Measurements from ENCODE around the gene NQO1.
A peak's percentile ranks its signal among the peaks of the same experiment; 100 is the strongest.
"Not testable (repeated sequence)": the region's sequence is repeated elsewhere in the genome, so short reads cannot be mapped to it uniquely, and the experiment has no call there.

NQO1 gene

DNA sequence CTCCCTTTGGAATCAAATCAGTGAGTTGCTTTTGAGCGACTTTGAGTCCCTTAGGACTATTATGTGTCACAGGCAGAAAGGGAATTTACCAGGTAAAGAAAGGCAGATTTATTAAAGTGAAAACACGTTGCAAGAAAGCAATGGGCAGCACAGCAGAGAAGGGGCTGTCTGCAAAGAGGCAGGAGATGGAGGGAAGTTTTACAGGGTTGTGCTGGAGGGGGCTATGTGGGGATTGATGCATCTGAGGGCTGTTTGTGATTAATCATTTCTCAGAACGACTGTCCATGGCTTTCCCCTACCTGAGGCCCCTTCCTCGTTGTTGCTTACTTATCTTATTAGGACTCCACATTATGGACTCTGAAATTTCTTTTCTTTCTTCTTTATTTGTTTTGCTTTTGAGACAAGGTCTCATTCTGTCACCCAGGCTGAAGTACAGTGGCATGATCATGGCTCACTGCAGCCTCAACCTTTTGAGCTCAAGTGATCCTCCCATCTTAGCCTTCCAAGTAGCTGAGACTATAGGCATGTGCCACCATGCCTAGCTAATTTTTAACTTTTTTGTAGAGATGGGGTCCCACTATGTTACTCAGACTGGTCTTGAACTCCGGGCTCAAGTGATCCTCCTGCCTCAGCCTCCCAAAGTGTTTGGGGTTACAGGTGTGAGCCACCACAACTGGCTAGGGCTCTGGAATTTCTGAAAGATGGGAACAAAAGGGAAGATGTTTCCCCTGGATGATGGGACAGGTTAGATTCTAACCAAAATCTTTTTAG is 41.3 kb upstream of the NQO1 start:
- DNase-seq (ENCODE audit: insufficient read length, low spot score) (no peak), FAIRE-seq (no peak)
- TF ChIP-seq, protein P1, sequence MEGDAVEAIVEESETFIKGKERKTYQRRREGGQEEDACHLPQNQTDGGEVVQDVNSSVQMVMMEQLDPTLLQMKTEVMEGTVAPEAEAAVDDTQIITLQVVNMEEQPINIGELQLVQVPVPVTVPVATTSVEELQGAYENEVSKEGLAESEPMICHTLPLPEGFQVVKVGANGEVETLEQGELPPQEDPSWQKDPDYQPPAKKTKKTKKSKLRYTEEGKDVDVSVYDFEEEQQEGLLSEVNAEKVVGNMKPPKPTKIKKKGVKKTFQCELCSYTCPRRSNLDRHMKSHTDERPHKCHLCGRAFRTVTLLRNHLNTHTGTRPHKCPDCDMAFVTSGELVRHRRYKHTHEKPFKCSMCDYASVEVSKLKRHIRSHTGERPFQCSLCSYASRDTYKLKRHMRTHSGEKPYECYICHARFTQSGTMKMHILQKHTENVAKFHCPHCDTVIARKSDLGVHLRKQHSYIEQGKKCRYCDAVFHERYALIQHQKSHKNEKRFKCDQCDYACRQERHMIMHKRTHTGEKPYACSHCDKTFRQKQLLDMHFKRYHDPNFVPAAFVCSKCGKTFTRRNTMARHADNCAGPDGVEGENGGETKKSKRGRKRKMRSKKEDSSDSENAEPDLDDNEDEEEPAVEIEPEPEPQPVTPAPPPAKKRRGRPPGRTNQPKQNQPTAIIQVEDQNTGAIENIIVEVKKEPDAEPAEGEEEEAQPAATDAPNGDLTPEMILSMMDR (IDR thresholded peaks at IDR 0.05; ENCODE audit: insufficient read depth, missing control alignments) = no peak

DNA sequence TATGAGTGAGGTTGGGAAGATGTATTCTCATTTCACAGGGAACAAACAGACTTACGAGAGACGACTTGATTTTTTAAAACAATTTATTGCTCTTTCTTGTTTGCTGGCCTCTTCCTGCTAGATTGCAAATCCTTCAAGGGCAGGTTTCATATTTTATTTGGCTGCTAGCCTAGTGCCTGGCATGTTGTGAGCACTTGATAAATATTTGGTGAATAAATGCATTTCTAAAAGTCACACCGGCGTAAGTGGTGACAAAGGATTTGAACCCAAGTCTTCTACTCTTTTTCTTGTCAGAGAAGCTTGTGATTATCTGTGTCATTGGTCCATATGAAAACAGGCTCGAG is 37.2 kb upstream of the NQO1 start:
- FAIRE-seq = no peak
- DNase-seq (ENCODE audit: insufficient read length, low spot score) = no peak
- TF ChIP-seq, protein P1 (IDR thresholded peaks at IDR 0.05; ENCODE audit: insufficient read depth, missing control alignments) = no peak

DNA sequence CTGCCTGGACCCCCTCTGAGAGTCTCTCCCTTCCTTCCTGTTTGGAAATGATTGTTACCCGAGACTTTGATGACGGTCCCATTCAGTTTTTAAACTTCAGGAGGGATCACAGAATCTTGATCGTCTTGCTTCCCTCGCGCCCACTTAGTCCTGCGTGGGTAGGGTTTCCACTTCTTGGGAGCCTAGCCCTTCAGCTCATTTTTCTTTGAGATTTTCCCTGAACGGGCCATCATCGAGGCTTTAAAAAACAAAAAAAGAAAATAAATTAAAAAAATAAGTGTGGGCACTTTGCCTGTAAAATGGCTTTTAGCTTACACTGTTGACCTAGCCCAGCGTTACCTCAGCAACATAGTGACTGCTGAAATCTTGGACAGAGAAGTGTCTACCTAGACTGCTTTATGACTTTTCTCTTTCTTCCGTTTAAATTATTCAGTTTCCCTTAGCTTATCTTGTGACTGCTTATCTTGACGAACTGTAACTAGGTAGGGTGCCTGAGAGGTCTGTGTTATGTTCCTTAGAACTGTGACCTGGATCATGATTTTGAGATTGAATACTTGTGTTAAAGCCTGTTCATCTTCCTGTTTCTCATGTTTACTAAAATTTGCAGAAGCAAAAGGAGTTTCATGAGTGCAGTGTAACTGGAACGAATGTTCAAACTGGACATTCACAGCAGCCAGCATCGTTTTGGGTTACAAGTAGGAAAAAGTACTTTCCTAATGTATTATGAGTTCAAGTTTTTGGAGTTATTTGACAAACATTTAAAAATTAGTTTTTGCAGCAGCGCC is 36.6 kb upstream of the NQO1 start:
- TF ChIP-seq, protein P1 (IDR thresholded peaks at IDR 0.05; ENCODE audit: insufficient read depth, missing control alignments) = no peak
- no peak for DNase-seq (ENCODE audit: insufficient read length, low spot score)
- no peak for FAIRE-seq

DNA sequence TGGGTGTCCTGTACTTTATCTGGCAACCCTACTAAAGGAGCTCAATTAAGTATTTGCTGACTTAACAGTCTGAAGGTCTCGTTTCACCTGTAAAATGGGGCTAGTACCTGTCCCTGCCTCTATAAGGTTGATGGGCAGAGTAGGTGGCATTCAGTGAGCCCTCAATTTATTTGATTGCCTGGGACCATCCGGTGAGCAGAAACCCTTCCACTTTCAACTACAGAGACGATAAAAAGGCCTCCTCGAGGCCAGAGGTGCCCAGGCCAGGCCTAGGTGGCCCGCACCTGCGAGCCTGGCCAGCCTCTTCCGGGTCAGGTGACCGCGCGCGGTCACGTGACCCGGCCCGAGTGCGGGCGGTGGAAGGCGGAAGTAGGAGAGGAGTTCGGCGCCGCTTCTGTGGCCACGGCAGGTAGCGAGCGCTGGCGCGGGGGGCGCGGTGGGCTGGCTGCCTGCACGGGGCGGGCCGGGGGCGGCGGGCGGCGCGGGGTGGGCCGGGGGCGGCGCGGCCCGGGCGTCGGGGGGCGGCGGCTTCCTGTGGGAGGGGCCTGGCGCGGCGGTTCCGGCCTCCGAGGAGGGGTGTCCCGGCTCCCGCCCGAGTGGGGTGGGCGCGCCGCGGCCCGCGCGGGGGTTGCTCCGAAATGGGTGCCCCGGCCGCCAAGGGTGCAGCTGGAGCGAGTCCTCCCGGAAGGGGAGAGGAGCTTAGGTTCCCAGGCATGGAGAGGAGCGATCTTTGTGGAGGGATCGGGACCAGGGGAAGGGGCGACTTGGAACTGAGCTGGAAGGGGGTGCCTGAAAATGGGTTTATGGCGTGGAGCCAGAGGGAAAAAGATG is 35.8 kb upstream of the NQO1 start, which contains the start of gene WWP2:
Gene WWP2 (plus strand): TSS at position 350 of the 831 bp plus-strand sequence. CDS start 24,679 bp downstream, outside the sequence.
- DNase-seq (ENCODE audit: insufficient read length, low spot score) (peak; percentile 19), FAIRE-seq (no peak)
- TF ChIP-seq, protein P1 (IDR thresholded peaks at IDR 0.05; ENCODE audit: insufficient read depth, missing control alignments) = no peak

DNA sequence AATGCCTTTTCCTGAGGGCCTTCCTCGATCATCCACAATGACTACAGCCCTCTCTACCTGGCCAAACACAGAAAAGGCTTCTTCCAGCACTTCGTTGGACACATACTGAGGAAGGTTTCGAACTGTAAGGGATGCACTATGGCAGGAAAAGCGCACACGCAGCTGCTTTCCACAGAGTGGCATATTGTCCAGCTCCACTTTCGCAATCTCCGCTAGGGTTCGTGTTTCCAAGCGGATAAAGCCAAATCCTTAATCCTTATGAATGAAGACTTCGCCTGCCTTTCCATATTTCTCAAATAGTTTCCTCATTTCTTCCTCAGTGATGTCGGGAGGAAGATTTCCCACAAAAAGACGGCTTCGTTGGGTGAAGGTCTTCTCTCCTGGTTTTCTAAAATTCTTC is 31.0 kb upstream of the NQO1 start:
- not testable (repeated sequence) for DNase-seq (ENCODE audit: insufficient read length, low spot score); FAIRE-seq

DNA sequence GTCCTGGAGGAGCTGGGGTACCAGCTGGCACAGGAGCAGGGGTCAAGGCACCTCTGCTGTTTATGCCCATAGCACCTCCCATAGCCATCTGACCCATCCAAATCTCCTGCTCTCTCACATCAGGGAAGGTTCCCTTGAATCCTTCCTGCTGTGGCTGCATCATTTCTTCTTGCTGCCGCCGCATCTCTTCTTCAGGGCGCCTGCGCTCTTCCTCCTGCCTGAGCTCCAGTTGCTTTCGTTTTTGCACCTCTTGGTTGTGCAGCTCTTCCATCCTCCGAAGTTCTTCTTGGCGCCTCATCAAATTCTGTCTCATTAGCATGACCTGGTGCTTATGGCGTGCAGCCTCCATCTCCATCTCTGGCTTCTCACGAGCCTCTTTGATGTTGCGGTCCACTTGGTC is 30.3 kb upstream of the NQO1 start:
- FAIRE-seq = no peak
- TF ChIP-seq, protein P1 (IDR thresholded peaks at IDR 0.05; ENCODE audit: insufficient read depth, missing control alignments) = no peak
- no peak for DNase-seq (ENCODE audit: insufficient read length, low spot score)
